HG03442 (cell line): Measurements from ENCODE around the gene KLK11.

Experiments used
- ATAC-seq: cut with Tn5 transposase; IDR thresholded peaks from one replicate; pipeline ENCODE4 v1.9.1; 2021; ENCODE audit warnings: mild to moderate bottlenecking, moderate library complexity; ENCODE audit not compliant: unreplicated experiment

The KLK11 gene

DNA sequence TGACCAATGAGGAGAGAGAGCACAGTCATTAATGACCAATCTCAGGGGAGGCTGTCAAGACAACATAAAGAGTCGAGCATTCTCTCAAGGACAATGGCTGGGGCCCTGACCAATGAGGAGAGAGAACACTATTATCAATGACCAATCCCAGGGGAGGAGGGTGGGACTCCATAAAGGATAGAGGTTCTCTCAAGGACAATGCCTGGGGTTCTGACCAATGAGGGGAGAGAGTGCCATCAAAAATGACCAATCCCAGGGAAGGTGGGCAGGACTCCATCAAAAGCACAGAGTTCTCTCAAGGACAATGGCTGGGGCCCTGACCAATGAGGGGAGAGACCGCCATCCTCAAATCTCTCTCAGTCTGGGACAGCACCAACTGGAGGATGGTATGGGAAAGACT is 3.3 kb upstream of the KLK11 start:
- ATAC-seq, result no peak

- ATAC-seq, result no peak
Measured at GRCh38 chr19:51027873-51028272, 1.5 kb upstream of the KLK11 start.

DNA sequence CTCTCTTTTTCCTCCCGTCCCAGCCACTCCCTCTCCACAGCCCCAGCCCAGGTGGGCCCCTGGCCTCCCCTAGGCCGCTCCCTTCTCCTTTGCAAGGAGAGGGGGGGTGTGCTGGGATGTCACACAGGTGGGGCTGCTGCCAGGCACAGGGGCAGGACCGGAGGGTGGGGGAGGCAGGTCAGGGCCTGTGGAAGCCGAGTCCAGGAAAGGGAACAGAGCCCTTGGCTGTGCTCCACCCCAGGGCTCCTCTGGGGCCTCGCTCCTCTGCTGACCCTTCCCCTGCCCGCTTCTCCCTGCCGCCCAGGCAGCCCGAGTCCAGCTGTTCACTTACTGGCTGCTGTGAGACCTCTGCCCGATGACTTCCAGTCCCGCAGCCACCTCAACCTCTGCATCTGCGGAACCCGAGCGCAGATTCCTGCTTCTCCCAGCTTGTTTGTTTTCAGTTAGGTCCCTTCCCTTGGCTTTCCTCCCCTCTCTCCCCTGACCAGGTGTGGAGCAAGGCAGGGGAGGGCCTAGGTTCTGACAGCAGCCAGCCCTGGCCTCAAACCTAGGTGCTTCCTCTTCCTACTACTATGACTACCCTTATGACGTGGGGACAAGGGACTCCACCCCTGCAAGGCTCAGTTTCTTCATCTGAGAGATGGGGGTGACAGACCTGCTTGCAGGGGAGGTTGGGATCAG is 850 bp upstream of the KLK11 start:
- no peak for ATAC-seq

DNA sequence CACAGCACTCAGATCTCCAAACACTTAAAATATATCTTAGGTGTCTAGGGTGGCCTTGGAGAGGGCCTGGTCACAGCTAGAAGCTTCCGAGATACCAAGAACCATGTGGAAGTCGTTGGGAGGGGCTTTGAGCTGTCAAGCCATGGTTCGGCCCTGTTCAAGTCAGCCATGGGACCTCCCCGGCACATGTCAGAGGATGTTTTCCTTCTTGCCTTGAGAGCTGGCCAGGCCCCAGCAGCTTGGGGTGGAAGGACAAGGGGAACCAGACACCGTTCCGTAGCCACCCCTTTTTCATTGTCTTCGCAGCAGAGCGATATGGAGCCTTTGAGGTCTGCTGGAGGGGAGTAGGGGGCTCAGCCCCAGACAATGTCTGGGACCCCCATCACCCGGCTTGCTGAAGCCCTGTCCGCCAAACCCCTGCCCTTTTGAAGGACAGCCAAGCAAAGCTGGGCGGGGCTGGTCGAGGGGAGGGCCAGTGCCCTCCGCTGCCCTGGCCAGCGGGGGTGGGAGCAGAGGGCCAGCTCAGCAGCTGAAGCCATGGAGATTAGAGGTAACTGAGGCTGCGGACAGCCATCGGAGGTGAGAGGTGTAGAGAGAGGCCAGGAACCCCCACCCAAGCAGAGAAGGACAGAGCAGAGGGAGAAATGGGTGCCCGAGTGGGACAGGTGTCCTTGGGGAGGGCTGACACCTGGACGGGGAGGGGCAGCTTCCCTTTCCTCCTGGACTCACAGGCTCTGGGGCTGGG is 435 bp downstream of the KLK11 start:
- no peak for ATAC-seq

GRCh38 chr19:51025401-51025800 is 1.0 kb downstream of the KLK11 start:
- ATAC-seq, result no peak

DNA sequence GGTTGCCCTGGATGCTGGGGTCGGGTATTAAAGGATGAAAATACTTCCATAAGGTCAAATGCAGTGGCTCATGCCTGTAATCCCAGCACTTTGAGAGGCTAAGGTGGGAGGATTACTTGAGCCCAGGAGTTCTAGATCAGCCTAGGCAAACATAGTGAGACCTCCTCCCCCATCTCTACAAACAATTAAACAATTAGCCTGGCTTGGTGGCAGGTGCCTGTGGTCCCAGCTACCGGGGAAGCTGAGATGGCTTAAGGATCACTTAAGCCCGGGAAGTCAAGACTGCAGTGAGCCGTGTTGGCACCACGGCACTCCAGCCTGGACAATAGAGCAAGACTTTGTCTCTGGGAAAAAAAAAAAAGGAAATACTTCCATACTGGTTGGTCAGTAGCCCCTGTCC is 1.5 kb downstream of the KLK11 start:
- no peak for ATAC-seq

DNA sequence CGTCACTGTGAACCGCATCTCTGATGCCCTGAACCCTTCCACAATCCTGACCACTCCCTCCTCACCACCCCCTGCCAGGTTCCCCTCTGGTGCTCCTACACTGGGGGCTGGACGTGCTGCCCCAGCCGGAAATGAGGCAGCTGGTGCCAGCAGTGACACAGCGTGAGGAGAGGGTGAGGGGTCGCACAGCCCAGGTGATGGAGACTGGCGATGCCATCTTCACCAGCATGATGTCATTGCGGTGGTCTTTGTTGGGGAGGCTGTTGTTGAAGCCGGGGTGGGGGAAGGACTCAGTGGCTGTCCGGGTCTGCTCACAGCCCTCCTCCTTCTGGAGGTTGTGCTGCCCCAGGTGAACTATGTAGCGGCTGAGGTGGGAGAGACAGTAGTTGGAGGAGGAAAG is 2.5 kb downstream of the KLK11 start:
- ATAC-seq, result no peak

- no peak for ATAC-seq
Measured at GRCh38 chr19:51022526-51022925, 3.9 kb downstream of the KLK11 start.

- no peak for ATAC-seq
Measured at GRCh38 chr19:51020988-51021651, 5.3 kb downstream of the KLK11 start.

DNA sequence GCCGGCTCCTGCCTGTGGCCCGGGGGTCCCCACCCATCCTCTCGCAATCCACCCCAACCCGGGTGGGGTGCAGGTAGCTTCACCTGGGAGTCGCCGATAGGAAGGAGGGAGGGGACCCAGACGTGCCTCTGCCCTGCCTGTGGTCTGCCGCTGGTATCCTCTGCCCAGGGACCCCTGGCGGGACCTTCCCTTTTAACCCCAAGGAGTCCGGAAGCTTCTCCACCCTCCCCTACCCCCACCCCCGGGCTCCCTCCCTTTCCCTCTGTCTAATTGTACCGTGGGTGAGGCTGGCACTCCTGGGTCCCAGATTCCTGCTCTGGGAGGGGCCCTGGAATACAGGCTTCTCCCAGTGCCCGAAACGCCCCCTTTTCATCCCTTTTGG is 6.9 kb downstream of the KLK11 start, which contains the start of gene KLK10:
Gene KLK10, minus strand, starts transcription at position 166 of the 382 bp plus-strand sequence. CDS start 579 bp downstream, outside the sequence.
- no peak for ATAC-seq

DNA sequence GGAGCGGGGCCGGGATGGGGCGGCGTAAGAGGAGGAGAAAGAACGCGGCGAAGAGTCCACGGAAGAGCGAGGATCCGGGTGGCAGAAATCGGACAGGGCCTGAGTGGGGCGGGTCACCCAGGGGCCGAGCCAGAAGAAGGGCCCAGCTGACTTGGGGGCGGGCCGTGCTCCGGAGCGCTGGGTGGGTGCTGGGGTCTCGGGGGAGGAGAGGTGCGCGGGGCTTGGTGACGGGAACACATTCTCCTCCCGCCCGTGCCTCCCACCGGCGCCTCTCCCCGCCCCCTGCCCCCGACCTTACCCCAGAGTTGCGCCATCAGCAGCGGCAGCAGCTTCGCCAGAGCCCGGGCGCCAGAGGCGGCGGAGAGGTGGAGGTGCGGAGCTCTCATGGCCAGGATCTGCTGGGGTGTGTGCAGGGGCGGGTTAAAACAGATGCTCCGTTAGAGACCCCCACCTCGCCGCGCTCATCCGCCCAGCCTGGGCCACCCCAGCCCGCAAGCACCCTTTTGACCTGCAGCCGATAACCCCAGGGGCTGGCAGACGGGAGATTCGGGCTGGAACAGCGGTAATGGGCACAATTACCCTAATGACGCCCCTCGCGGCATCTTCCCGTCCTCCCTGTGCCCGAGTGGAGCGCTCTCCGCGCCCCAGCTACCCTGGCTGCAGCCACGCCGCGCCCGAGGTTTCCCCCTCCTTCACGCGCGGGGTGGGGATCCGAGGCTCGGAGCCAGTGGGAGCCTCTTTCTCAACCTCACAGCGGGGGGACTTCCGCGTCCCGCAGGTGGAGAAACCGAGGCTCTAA is 7.5 kb downstream of the KLK11 start:
- no peak for ATAC-seq

GRCh38 chr19:51016798-51017683 is 9.4 kb downstream of the KLK11 start:
- ATAC-seq, result no peak

- ATAC-seq, result no peak
Measured at GRCh38 chr19:51015691-51016267, 10.6 kb downstream of the KLK11 start.

DNA sequence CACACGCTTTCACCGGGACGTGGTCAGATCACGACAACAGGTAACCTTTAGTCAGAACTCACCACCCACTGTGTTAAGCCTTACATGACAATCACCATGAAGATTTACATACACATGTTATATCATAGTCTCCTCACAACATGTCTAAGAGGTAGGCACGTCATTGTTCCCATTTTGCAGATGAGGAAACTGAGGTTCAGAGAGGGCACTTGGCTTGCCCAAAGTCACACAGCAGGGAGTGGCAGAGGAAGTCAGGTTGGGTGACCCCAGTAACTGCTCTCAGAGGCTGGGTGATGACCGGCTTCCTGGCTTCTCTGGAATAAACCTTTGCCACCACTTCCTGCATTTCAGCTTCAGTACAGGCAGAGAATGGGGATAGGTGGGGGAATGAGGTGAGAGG is 12.2 kb downstream of the KLK11 start:
- no peak for ATAC-seq

DNA sequence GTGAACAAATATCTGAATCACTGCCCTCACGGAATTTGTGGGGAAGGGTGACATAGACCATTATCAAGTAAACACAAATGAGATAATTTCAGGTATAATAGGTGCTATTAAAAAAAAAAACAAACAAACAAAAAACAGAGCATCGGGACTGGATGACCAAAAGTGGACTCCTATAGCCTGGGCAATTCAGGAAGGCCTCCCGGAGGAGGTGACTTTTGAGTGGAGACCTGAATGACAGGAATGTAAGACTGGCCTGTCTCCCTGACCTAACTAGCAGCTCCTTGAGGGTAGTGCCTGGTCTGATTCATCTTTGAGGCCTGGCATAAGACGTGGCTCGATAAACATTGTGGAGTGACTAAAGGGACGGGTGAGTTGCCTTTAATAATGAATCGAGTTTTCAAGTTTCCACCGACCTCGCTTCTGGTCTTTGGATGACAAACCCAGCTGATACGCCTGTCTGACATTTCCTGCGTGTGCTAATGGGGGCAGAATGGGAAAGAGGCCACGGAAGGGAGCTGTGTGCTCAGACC is 13.7 kb downstream of the KLK11 start:
- ATAC-seq, result no peak

DNA sequence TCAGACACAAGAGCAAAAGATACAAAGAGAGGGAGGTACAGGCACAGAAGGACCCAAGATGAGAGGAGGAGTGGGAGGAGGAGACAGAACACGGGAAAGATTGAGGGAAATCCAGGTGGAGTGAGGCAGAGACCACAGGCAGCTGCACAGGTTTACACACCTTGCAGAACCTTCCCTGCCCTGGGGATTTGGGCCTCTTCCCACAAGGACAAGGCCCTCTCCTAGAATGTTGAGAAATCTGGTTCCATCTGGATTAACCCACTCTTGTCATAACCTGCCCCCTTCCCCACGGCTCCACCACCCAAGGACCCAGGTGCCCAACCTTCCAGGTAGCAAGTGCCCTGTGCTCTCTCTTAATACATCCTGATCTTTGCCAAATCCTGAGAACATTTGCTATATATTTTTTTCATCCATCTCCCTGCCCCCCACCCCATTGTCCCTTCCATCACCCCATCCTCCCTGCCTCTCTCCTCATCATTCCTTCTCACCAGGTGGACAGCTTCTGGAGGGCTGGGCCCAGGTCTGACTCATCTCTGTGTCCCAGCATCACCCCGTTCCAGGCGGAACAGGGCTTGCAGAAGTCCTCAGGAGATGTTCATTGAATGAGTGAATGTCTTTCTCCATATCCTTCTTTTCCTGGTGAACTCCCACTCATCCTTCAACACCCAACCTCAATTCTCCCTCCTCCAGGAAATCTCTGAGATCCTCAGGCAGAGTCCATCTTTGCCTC is 16.2 kb downstream of the KLK11 start:
- ATAC-seq, result no peak

DNA sequence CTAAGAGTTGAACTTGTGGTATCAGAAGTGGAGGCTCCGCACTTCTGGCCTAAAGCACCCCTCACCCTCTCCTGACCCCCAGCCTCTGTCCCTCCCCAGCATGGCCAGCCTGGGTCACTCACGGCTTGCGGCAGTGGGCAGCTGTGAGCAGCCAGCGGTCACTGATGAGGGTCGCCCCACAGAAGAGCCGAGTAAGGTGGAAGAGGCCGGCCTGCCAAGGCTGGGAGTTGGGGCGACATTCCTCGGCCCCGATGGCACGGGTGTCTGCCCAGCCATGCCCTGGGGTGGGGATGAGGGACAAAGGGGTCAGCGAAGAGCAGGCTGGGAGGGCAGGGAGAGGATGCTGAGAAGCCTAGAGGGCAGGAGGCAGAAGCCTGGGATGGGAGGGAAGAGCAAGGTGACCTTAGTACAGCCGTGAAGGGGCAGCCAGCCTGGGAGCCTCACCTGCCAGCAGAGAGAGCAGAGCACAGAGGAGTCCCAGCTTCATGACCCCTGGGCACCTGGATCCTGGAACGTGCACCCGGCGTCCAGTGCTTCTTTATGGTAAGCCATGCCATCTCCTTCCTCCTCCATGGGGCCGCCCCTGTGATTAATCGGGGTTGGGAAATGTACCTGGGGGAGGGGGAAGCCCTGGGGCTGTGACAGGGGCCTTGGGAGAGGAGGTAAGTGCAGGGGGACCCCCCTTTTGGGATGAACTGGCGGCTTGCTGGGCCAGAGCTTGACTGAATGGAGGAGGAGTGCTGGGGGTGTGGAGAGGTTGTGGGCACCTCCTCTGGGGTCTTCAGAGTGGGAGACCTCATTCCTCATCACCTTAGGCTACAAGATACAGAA is 17.1 kb downstream of the KLK11 start:
- no peak for ATAC-seq

- ATAC-seq, result no peak
Measured at GRCh38 chr19:51007488-51007887, 18.9 kb downstream of the KLK11 start.
